Measurements from ENCODE around the gene ABCB4. TPM values are rescaled to one million over a fixed set of nuclear protein-coding genes. Genes with fewer than 3 reads are reported as not detected.

Gene ABCB4
- total and polyA plus RNA-seq, 8 donors = 0.11 to 2.1 (median 0.22) TPM

GRCh38 chr7:87498893-87499292, 23.4 kb upstream of the ABCB4 start:
- WGBS, 2 donors = 71 to 81% methylated on average over 1 of the region's 1 CpG
- Histone ChIP-seq H3K27ac (no peak overlapping the region), H3K36me3 (no peaks in the 10 kb centered on the region), H3K4me3 (no peak overlapping the region), H3K9me3 (no peaks in the 10 kb centered on the region), H3K27me3 (no peaks in the 10 kb centered on the region), H3K4me1 (no peaks in the 10 kb centered on the region)
- intact Hi-C loops (cut with DNase I) = no loop called here
- no peak for ATAC-seq
- no peak for FAIRE-seq
- DNase-seq = no peak
- no peak for TF ChIP-seq CTCF (IDR thresholded peaks at IDR 0.05)

GRCh38 chr7:87497482-87497881, 22.0 kb upstream of the ABCB4 start:
- Histone ChIP-seq H3K27ac (no peak overlapping the region), H3K4me1 (no peaks in the 10 kb centered on the region), H3K27me3 (no peaks in the 10 kb centered on the region), H3K9me3 (no peaks in the 10 kb centered on the region), H3K4me3 (no peak overlapping the region), H3K36me3 (no peaks in the 10 kb centered on the region)
- 58 to 59% methylated on average over 3 of the region's 3 CpGs for WGBS, 2 donors
- intact Hi-C loops (cut with DNase I) = no loop called here
- no peak for ATAC-seq
- no peak for FAIRE-seq
- no peak for DNase-seq
- no peak for TF ChIP-seq CTCF (IDR thresholded peaks at IDR 0.05)

- Histone ChIP-seq H3K27me3 (no peaks in the 10 kb centered on the region), H3K27ac (no peak overlapping the region), H3K4me1 (no peaks in the 10 kb centered on the region), H3K4me3 (no peak overlapping the region), H3K36me3 (no peaks in the 10 kb centered on the region), H3K9me3 (no peaks in the 10 kb centered on the region)
- 48 to 60% methylated on average over 5 of the region's 5 CpGs for WGBS, 2 donors
- TF ChIP-seq CTCF (IDR thresholded peaks at IDR 0.05) = no peak
- ATAC-seq (no peak), FAIRE-seq (no peak), DNase-seq (no peak)
- intact Hi-C loops (cut with DNase I) = no loop called here
These were observed 19.9 kb upstream of the ABCB4 start for GRCh38 chr7:87495366-87495765.

GRCh38 chr7:87494454-87494853, 19.0 kb upstream of the ABCB4 start:
- FAIRE-seq = no peak
- no peak for DNase-seq
- TF ChIP-seq CTCF (IDR thresholded peaks at IDR 0.05) = no peak
- intact Hi-C loops (cut with DNase I) = no loop called here
- H3K36me3 ChIP-seq = no peaks in the 10 kb centered on the region
- H3K27me3 ChIP-seq = no peaks in the 10 kb centered on the region
- no peak overlapping the region for H3K4me3 ChIP-seq
- H3K9me3 ChIP-seq = no peaks in the 10 kb centered on the region
- H3K4me1 ChIP-seq = no peaks in the 10 kb centered on the region
- no peak overlapping the region for H3K27ac ChIP-seq
- no peak for ATAC-seq
- 75 to 81% methylated on average over 1 of the region's 1 CpG for WGBS, 2 donors

GRCh38 chr7:87483131-87483530, 7.7 kb upstream of the ABCB4 start:
- Histone ChIP-seq H3K27ac (no peak overlapping the region), H3K9me3 (no peaks in the 10 kb centered on the region), H3K4me1 (no peaks in the 10 kb centered on the region), H3K27me3 (no peaks in the 10 kb centered on the region), H3K4me3 (no peak overlapping the region), H3K36me3 (no peaks in the 10 kb centered on the region)
- intact Hi-C loops (cut with DNase I) = no loop called here
- ATAC-seq = no peak
- WGBS, 2 donors = 86 to 95% methylated on average over 2 of the region's 2 CpGs
- TF ChIP-seq CTCF (IDR thresholded peaks at IDR 0.05) = no peak
- no peak for FAIRE-seq
- DNase-seq = no peak
